GM19238 (cell line): ENCODE data around the gene MT1M.
"Not testable (repeated sequence)": the region's sequence is repeated elsewhere in the genome, so short reads cannot be mapped to it uniquely, and the experiment has no call there.

ENCODE experiments used
- DNase-seq: peaks from one replicate; pipeline ENCODE4 v3.0.0; 2011; ENCODE audit warnings: low spot score; ENCODE audit not compliant: insufficient read length

Gene MT1M

GRCh38 chr16:56673921-56674320 is 41.5 kb downstream of the MT1M start:
- no peak for DNase-seq

GRCh38 chr16:56674570-56674969 is 42.1 kb downstream of the MT1M start:
- DNase-seq, result not testable (repeated sequence)

DNA sequence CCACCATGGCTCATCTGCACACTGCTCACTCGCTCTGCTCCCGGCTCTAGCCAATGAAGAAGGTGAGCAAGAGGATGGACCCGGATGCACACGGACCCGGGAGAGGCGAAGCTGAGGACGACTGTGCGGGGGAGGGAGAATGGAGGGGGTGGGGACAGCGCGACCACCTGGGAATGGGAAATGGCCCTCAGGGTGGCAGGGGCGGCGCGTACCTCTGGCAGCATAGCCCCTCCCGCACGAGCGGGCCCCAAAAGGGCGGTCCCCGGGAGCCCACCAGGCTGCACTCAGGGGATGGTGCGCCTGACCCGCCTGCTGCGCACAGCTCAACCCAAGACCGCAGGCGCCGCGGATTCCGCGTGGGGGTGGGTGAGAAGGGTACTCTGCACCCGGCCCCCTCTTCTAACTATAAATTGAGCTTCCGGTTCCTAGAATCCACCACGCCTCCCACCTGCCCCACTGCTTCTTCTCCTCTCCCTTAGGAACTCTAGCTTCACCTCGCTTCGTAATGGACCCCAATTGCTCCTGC is 43.3 kb downstream of the MT1M start:
- no peak for DNase-seq

DNA sequence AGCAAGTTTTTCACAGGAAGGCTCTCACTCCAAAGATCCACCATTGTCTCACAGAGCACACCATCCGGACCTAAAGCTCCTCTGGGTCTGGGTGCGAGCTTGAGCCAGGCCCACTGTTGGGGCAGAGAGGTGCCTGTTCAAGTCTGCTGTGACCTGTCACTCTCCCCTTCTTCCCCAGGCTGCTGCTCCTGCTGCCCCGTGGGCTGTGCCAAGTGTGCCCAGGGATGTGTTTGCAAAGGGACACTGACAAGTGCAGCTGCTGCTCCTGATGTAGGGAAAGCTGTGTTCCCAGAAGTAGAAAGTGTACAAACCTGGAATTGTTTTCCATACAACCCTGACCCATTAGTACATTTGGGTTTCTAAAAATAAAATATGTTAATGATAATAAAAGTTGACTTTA is 45.0 kb downstream of the MT1M start:
- DNase-seq, result no peak

- no peak for DNase-seq
Observed at GRCh38 chr16:56679078-56679730, 46.7 kb downstream of the MT1M start.

DNA sequence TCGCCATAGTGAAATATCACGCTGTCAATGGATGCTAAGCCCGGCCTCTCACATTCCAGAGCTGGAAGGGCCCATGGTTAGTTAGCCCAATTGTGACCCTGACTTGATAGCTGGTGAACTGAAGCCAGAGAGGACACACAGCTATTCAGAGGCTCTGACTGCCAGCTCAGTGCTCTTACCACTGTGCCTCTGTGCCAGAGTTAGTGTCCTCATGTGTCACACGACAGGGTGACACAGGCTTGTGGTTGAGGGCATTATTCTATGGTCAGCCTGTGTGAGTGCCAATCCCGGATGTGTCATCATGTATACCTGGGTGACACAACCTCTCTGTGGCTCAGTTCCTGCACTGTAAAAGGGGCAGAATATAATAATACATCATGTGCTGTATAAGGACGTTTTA is 47.4 kb downstream of the MT1M start:
- DNase-seq, result no peak

DNA sequence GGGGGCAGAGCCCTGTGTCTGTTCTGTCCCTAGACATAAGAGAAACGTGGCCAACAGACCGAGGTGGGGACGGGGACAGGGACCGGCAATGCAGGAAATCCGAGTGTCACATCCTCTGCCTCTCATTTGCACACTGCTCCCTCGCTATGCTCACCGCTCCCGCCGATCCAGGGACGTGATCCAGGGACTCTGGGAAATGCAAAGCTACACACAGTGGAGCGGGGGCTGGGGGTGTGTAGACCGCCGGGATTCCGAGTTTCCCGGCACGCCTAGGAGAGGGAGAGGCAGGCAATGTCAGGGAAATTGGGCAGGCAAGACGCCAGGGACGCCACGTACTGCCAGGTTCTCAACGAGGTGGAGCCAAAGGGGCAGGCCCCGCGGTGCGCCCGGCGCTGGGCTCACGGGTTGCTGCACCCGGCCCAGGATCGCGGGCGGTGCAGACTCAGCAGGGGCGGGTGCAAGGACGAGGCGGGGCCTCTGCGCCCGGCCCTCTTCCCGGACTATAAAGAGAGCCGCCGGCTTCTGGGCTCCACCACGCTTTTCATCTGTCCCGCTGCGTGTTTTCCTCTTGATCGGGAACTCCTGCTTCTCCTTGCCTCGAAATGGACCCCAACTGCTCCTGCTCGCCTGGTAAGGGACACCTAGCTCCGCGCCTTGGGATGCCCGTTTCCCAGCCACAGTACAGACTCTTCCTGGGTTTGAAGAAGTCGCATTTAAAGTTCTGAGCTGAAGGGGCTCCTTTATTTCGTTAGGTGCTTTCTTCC is 49.7 kb downstream of the MT1M start, which contains the start of gene MT1X:
MT1X (plus strand) TSS at position 532 of the 764 bp plus-strand sequence; CDS start at position 603, 71 bp downstream.
- DNase-seq, result peak; percentile 89

DNA sequence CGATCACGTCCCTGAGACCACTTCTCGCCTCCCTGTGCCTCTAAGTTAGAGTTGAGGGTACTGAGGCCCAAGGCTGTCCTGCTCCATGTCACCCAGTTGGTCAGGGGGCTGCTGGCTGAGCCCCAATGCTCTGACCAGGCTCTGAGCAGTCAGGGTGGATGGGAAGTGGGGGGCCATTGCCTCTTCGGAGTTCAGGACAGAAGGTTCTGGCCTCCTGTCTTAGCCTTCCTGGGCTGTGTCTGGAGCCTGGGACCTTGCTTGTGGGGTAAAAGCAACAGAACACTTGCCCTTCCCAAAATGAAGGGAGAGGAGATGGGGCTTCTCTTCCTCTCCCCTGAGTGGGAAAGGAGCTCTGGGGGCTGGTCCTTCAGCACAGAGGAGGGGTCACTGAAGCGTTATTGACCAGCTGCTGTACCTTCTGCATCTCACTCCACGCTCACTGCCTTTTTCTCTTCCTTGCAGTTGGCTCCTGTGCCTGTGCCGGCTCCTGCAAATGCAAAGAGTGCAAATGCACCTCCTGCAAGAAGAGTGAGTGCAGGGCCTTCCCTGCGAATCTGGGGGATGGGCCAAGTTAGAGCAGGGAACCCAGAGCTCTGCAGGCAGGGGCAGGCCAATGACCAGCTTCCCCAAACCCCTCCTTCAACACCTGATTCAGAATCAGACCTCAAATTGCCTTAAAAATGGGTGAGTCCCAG is 50.4 kb downstream of the MT1M start:
- DNase-seq, result no peak
